ENCODE data around the gene SOCS6. TPM values are rescaled to one million over a fixed set of nuclear protein-coding genes. Genes with fewer than 3 reads are reported as not detected.

SOCS6 gene
- total and polyA plus RNA-seq, 2 donors (not counting 3 experiments of a cell fraction or from before 2014, with no cell fraction given), result 8.6 to 15.0 TPM

DNA sequence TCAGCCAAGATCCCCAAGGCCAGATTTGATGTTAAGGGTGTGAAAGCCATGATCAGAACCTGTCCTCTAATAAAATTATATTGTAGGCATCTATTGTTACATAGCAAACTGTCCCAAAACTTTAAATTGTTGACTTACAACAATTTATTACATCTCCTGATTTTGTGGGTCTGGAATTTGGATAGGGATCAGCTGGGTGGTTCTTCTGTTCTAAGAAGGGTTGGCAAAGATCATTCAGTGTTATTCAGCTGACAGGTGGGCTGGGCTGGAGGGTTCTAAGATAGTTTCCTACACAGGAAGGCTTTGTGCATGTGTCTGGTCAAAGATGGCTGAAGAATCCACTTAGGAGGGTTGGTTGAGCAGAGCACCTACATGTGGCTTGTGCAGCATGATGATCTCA, 50.0 kb downstream of the SOCS6 start:
- Histone ChIP-seq H3K36me3 (ENCODE audit: control insufficient read depth in 2 of 2, extremely low read depth in 1 of 2, insufficient read depth in 2 of 2, low read length in 2 of 2) (no peaks in the 10 kb centered on the region), H3K27me3 (ENCODE audit: control insufficient read depth in 2 of 2, insufficient read depth in 2 of 2, low read length in 2 of 2) (no peaks in the 10 kb centered on the region), H3K4me1 (ENCODE audit: control insufficient read depth, extremely low read depth, insufficient read depth, low read length) (peaks cover 9% of the 10 kb centered on the region), H3K27ac (ENCODE audit: insufficient read depth, low read depth, low read length) (no peak overlapping the region), H4K20me1 (replicated peaks; ENCODE audit: control insufficient read depth, extremely low read depth, insufficient read depth, low read length) (no peaks in the 10 kb centered on the region), H3K9me1 (replicated peaks; ENCODE audit: control insufficient read depth, extremely low read depth, insufficient read depth, low read length) (no peaks in the 10 kb centered on the region), H3K9me3 (replicated peaks; ENCODE audit: control insufficient read depth, insufficient read depth, low read length) (no peaks in the 10 kb centered on the region), H2AFZ (ENCODE audit: low read depth, low read length) (no peak overlapping the region), H3K9ac (replicated peaks; ENCODE audit: extremely low read depth, insufficient read depth, low read length) (no peak overlapping the region), H3K4me2 (ENCODE audit: insufficient read depth, low read length) (no peak overlapping the region), H3K79me2 (ENCODE audit: control insufficient read depth, insufficient read depth, low read length) (no peaks in the 10 kb centered on the region), H3K4me3 (replicated peaks in 1 of 3; ENCODE audit: insufficient read depth in 1 of 3, low read depth in 1 of 3, low read length in 3 of 3) (no peak overlapping the region)
- no peak for DNase-seq (ENCODE audit: low read depth, low spot score)
- ChIA-PET CTCF (no interaction called here), POLR2A (no interaction called here)
- no peak for FAIRE-seq
- intact Hi-C loops (cut with micrococcal nuclease), result loop anchor here (5.0 kb wide), 1 partner anchor 83 kb away; no protein-coding TSS in a partner anchor
- TF ChIP-seq, protein P1, sequence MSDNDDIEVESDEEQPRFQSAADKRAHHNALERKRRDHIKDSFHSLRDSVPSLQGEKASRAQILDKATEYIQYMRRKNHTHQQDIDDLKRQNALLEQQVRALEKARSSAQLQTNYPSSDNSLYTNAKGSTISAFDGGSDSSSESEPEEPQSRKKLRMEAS (IDR thresholded peaks at IDR 0.05; ENCODE audit: insufficient read depth, insufficient read length), result no peak
- TF ChIP-seq POLR2A (IDR thresholded peaks at IDR 0.05; ENCODE audit: low read depth, low read length) (no peak), FOS (IDR thresholded peaks at IDR 0.05; ENCODE audit: borderline replicate concordance, insufficient read depth, low read length) (no peak), CTCF (IDR thresholded peaks at IDR 0.05; ENCODE audit: extremely low read depth in 1 of 2, insufficient read depth in 1 of 2, low read depth in 1 of 2, low read length in 2 of 2) (no peak), POLR2AphosphoS5 (IDR thresholded peaks at IDR 0.05; ENCODE audit: insufficient read depth, low read depth, low read length) (no peak), JUN (IDR thresholded peaks at IDR 0.05; ENCODE audit: borderline replicate concordance, insufficient read depth, insufficient read length, low read depth) (no peak), GATA2 (IDR thresholded peaks at IDR 0.05; ENCODE audit: insufficient read depth, insufficient read length, low read depth, low read length) (no peak), EZH2 (IDR thresholded peaks at IDR 0.05; ENCODE audit: borderline replicate concordance, low read depth, low read length, severe bottlenecking) (no peak), MYC (IDR thresholded peaks at IDR 0.05; ENCODE audit: low read depth, low read length) (no peak)
- no TSS peak for BruUV-seq (replicated peaks)
- dilution Hi-C loops (cut with MboI; ENCODE audit: extremely low pct_ligation_motif_present, low sequenced_read_pairs), result no loop called here

All from endothelial cell of umbilical vein (primary cell).